Activated CD4-positive, alpha-beta T cell treated with anti-CD3 and anti-CD28 coated beads for 4 hours (primary cell): Measurements from ENCODE around the gene BAIAP2L2.
"Not testable (repeated sequence)": the region's sequence is repeated elsewhere in the genome, so short reads cannot be mapped to it uniquely, and the experiment has no call there.

Experiments used
- DNase-seq, 2 donors: peaks; one replicate each; pipeline ENCODE4 v3.0.0-alpha.2; 2020

Gene BAIAP2L2

DNA sequence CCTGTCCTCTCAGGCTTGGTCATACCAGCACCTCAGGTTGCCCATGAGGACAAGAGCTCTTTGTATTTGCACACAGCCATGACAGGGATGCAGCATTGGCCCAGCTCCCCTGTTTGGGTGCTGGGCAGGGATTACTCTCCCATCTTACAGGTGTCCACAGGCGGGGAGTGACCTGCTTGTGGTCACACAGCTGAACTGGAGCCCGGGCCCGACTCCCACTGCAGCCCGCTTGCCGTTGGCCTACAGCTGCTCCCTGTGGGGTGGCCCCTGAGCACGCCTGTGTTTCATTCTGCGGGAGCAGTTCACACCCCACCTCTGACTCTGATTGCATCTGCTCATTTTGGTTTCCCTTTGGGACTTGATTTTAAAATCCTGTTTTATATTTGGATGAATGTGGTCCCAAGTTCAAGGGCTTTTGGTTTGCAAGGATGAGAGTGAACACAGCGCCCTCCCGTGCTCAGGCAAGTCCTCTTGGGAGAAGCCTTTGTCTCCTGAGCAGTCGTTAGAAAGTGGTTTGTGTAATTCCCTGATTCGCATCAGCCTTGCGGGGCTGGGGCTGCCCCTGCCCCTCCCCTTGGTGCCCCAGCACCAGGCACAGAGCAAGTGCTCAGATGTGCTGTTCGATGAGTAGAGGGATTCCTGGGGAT, 44.0 kb downstream of the BAIAP2L2 start:
- no peak for DNase-seq

DNA sequence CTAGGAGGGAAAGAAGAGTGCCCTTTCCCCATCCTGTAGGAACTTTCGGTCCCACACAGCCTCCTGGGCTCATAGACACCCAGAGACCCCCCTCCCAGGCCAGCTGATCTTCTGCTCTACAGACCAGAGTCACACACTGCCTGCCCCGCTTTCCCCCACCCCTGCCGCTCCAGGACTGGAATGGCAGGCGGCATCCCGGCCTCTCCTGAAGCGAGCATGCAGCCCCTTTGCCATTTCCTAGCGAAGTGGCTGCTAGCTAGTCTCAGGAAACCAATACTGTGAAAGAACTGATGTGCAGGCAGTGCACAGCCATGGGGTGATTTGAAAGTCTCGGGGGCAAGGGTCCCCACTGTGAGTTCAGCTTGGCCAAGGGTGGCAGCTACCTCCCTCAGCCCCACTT, 44.9 kb downstream of the BAIAP2L2 start:
- DNase-seq: no peak

DNA sequence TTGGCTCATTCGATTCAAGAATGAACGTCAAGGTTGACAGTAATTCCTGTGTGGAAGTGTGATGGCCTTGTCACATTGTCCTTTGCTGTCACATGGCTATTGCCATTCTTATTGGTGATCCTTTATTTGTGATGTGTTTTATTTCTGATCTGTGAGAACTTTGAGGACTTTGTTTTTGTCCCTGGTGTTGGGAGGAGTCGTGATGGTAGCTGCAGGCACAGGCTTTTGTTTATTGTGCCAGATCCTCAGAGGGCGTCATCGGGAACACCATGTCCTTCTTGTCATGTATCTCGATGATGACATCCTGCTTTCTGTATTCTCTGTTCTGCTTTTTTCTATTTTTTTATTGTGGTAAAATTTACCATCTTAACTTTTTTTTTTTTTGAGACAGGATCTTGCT, 47.7 kb downstream of the BAIAP2L2 start:
- DNase-seq: no peak

DNA sequence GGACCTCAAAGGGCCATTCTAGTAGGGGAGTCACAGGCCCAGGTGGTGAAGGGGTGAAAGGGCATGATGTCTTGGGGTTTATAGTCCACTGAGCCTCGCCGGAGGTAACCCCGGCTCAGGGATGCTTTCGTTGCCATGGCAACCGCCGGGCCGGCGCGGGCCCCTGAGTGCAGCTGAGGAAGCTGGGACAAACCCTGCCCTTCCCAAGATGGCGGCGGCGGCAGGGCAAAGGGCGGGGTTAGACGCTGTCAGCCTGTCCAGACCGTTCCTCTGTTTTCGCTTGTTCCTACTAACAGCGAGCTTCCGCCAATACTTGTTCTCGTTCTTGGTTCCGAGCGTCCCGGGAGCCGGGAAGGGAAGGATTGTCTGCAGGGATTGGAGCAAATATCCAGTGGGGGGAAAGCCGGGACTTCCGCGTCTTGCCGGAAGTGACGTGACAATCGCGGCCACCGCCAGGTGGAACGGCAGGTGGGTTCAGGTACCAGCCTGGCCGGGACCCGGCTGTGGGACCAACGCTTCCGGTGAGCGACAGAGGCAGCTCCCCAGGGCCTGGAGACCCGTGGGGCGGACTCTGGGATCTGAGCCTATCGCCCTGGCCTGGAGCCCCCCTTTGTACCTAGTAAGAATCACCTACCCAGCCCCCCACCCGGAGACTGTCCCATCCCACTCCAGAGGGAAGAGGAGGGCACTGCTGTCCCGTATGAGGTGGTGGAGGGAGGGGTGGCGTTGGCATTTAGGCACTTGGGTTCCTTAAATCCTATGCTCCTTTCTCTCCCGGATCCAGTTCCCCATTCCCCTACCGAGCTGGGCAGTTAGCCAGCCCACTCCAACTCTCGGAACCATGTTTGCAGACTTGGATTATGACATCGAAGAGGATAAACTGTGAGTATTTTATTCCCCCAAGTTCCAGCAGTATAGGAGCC, 53.3 kb downstream of the BAIAP2L2 start, which contains the start of gene PICK1:
Gene PICK1, plus strand, starts transcription at position 436 of the 923 bp plus-strand sequence. Its CDS starts 406 bp downstream, at position 842.
- DNase-seq: peak; percentile 72 to 80

GRCh38 chr22:38051900-38052862, 58.3 kb downstream of the BAIAP2L2 start:
- peak; percentile 72 to 73 for DNase-seq

DNA sequence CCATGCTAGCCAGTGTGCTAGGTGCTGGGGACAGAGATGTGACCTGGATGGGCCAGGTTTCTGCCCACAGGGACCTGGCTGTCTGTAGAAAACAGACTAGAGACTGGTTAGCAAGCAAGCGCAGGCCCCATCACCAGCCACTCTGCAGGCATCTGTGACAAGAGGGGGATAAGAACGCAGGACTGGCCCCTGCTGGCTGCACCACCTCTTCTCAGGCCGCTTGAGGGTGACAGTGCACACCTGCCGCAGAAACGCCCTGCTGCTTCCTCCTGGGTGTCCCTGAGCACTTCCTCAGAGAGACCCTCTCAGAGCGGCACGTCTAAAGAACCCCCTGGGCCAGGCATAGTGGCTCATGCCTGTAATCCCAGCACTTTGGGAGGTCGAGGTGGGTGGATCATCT, 59.2 kb downstream of the BAIAP2L2 start:
- no peak for DNase-seq

DNA sequence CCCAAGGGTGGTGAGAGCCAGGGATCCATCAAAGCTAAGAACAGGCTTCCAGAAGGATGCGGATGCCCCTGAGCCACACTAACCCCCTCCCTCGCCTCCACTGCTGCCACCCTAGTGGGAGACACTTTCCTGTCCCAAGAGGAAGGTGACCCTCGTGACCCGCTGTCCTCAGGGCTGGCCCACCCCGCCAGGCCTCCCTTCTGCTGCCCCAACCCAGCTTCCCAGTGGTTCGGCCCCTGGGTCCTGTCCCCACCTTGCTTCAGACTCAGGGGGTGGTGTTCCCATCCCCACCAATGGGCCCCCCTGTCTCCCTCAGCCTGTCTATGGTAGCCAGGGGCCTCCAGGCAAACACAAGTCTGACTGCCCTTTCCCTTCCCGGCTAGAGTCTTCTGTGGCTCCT, 59.8 kb downstream of the BAIAP2L2 start:
- DNase-seq: no peak

GRCh38 chr22:38049812-38050619, 60.5 kb downstream of the BAIAP2L2 start:
- no peak for DNase-seq

GRCh38 chr22:38046070-38046748, 64.3 kb downstream of the BAIAP2L2 start:
- no peak for DNase-seq

DNA sequence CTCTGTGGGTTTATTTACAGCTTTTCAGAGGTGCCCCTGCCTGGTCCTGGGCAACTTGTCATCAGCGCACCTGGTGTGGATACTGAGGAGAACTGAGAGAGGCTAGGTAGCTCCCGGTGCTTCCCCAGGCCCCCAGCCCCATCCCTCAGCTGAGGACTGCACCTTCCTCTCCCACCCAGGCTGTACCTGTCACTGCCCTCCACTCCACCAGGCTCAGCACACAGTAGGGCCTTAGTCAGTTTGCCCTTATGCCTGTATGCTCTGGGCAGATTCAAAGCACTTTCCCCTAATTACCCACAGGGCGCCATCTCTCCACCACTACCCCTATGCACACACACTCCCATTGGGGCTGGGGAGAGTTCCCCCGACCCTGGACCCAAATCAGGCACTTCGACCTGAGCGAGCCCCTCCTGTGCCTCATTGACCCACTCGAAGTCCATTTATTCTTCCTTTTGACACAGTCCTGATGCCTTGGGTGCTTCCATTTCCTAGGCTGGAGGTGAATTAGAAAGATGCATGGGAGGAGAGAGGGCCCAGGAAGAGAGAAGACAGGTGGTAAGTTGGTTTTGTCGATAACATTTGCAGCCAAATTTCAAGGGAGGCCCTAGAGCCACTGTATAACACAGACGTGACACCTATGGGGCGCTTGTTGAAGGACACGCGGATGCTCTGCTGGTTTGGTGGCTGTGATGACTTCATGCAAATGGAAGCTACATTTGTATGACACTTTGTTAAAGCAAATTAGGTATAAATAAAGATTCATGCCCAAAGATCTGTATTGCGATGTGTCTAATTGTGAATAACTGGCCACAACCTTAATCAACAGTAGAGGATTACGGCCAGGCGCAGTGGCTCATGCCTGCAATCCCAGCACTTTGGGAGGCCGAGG, 67.1 kb downstream of the BAIAP2L2 start:
- DNase-seq: no peak

DNA sequence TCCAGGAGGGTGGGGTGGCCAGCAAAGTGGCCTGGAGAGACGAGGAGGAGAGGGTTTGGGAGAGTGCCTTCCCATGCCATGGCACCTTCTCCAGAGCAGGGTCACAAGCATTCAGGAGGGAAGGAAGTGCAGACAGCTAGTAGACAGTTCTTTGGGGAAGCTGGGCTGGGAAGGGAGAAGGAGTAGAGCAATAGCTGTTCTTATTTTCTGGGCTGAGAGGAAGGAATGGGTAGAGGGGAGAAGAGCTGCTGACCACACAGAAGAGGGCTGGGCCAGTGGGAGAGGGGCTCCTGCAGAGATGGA, 68.0 kb downstream of the BAIAP2L2 start:
- DNase-seq: no peak

- no peak for DNase-seq
Observed at GRCh38 chr22:38041760-38042487, 68.6 kb downstream of the BAIAP2L2 start.

GRCh38 chr22:38040953-38041759, 69.3 kb downstream of the BAIAP2L2 start:
- DNase-seq: no peak

DNA sequence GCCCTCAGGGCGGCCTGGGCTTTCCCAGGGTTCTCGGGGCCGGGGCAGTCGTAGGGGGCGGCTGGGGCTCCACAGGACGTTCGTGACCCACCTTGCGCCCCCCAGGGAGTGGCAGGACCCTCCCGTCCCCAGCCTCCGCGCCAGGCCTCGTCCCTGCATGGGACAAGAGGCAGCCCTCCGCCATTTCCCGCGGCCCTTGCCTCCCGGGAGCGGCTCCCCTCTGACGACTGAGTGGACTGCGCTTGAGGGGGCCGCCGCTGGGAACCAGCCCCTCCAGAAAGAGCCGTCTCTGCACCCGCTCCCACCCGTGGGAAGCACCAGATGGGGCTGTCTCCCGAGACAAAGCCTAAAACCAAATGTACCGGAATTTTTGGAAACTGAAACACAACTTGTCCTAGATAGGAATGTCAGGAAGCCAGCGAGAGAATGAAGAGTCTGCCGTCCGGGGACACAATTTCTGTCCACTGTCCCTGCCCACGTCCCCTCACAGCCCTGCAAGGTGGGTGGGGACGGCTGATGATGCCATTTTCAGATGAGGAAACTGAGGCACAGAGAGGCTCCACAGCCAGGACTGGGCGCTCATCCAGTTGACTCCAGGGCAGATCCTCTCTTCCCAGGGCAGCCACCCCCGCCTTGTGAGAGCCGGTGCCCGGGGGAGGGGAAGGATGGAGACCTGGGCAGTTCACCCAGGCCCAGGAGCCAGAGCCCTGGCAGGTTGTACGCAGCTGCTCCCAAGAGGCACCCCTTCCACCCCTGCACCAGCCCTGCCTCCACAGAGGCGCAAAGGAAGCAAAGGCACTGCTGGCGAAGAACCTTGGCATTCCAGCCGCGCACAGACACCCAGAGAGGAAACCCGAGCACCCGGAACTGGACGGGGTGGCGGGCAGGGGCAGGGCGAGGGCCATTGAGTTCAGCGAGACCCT, 71.3 kb downstream of the BAIAP2L2 start:
- DNase-seq: no peak

DNA sequence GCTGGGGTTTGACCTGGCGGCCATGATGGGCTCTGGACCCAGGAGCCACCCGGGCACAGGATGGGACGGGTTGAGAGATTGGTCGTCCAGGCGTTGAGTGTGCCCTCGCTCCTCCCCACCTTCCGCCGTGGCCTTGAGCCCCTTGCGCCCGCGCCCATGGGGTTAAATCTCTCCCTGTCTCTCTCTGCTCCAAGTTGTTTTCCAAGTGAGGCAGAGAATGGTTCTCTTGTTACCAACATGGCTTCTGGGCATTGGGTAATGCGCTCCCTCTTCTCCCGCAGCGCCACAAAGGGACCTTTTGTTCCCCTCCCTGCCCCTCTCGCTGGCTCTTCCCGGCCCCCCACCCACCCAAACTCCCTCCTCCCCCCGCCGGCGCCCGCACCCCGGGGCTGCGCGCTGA, 72.1 kb downstream of the BAIAP2L2 start:
- no peak for DNase-seq

DNA sequence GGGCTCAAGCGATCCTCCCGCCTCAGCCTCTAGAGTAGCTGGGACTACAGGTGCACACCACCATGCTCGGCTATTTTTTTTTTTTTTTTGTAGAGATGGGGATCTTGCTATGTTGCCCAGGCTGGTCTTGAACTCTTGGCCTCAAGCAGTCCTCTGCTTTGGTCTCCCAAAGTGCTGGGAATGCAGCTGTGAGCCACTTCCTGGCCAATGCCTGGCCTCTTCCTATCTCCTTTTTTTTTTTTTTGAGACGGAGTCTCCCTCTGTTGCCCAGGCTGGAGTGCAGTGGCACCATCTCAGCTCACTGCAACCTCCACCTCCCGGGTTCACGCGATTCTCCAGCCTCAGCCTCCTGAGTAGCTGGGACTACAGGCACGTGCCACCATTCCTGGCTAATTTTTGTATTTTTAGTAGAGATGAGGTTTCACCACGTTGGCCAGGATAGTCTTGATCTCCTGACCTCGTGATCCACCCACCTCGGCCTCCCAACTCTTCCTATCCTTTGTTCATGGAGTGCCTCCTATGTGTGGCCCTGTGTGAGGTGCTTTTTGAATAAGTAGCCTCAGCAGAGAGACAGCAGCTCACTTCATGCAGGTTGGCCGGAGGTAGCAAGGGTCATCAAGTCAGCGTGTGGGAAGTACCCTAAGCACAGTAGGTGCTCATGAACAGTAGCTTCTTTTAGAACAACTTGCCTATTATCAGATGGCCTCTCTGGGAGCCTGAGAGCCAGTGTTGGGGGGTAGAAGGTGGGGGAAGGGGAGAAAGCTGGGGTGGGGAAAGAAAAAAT, 72.9 kb downstream of the BAIAP2L2 start:
- DNase-seq: not testable (repeated sequence)
